ENCODE measurements around the gene GART.

The GART gene

GRCh38 chr21:33568448-33568847, 26.5 kb upstream of the GART start:
- Histone ChIP-seq H3K27ac (ENCODE audit: low read depth, low read length, severe bottlenecking) (no peak overlapping the region), H3K36me3 (ENCODE audit: control insufficient read depth, insufficient read depth, low read length) (peaks cover 63% of the 10 kb centered on the region), H3K4me1 (ENCODE audit: control insufficient read depth, insufficient read depth, low read length, poor library complexity, severe bottlenecking) (no peaks in the 10 kb centered on the region), H3K4me3 (ENCODE audit: extremely low read depth, insufficient read depth, low read length, poor library complexity, severe bottlenecking) (no peak overlapping the region), H3K9me3 (ENCODE audit: control insufficient read depth, low read length) (no peaks in the 10 kb centered on the region)
- no CpG with 5 or more reads among the region's 2 CpGs for WGBS, 2 experiments (ENCODE audit: insufficient coverage in 2 of 2)

GRCh38 chr21:33567914-33568313, 26.0 kb upstream of the GART start:
- 88 to 97% methylated on average over 6 of the region's 6 CpGs for WGBS, 2 experiments (ENCODE audit: insufficient coverage in 2 of 2)
- H3K27ac ChIP-seq (ENCODE audit: low read depth, low read length, severe bottlenecking): no peak overlapping the region
- no peak overlapping the region for H3K4me3 ChIP-seq (ENCODE audit: extremely low read depth, insufficient read depth, low read length, poor library complexity, severe bottlenecking)
- peaks cover 58% of the 10 kb centered on the region for H3K36me3 ChIP-seq (ENCODE audit: control insufficient read depth, insufficient read depth, low read length)
- H3K9me3 ChIP-seq (ENCODE audit: control insufficient read depth, low read length): no peaks in the 10 kb centered on the region
- H3K4me1 ChIP-seq (ENCODE audit: control insufficient read depth, insufficient read depth, low read length, poor library complexity, severe bottlenecking): no peaks in the 10 kb centered on the region

- WGBS, 2 experiments (ENCODE audit: insufficient coverage in 2 of 2): 100% methylated on average over 1 of the region's 2 CpGs; no CpG with 5 or more reads in 1 of the 2 experiments
- H3K9me3 ChIP-seq (ENCODE audit: control insufficient read depth, low read length): no peaks in the 10 kb centered on the region
- H3K36me3 ChIP-seq (ENCODE audit: control insufficient read depth, insufficient read depth, low read length): peaks cover 51% of the 10 kb centered on the region
These were observed 24.6 kb upstream of the GART start for GRCh38 chr21:33566514-33566913.

GRCh38 chr21:33562389-33562788, 20.5 kb upstream of the GART start:
- WGBS, 2 experiments (ENCODE audit: insufficient coverage in 2 of 2): 100% methylated on average over 1 of the region's 2 CpGs; no CpG with 5 or more reads in 1 of the 2 experiments
- H3K4me3 ChIP-seq (ENCODE audit: extremely low read depth, insufficient read depth, low read length, poor library complexity, severe bottlenecking): no peak overlapping the region
- peaks cover 55% of the 10 kb centered on the region for H3K36me3 ChIP-seq (ENCODE audit: control insufficient read depth, insufficient read depth, low read length)

More at GRCh38 chr21:33566514-33566913, 24.6 kb upstream of the GART start:
- Histone ChIP-seq H3K27ac (ENCODE audit: low read depth, low read length, severe bottlenecking) (no peak overlapping the region), H3K4me1 (ENCODE audit: control insufficient read depth, insufficient read depth, low read length, poor library complexity, severe bottlenecking) (no peaks in the 10 kb centered on the region), H3K4me3 (ENCODE audit: extremely low read depth, insufficient read depth, low read length, poor library complexity, severe bottlenecking) (no peak overlapping the region)

GRCh38 chr21:33561373-33561772, 19.5 kb upstream of the GART start:
- H3K9me3 ChIP-seq (ENCODE audit: control insufficient read depth, low read length): no peaks in the 10 kb centered on the region
- H3K4me3 ChIP-seq (ENCODE audit: extremely low read depth, insufficient read depth, low read length, poor library complexity, severe bottlenecking): no peak overlapping the region
- WGBS, 2 experiments (ENCODE audit: insufficient coverage in 2 of 2): no CpG with 5 or more reads among the region's 2 CpGs
- H3K36me3 ChIP-seq (ENCODE audit: control insufficient read depth, insufficient read depth, low read length): peaks cover 61% of the 10 kb centered on the region
- H3K4me1 ChIP-seq (ENCODE audit: control insufficient read depth, insufficient read depth, low read length, poor library complexity, severe bottlenecking): no peaks in the 10 kb centered on the region
- H3K27ac ChIP-seq (ENCODE audit: low read depth, low read length, severe bottlenecking): no peak overlapping the region

More at GRCh38 chr21:33562389-33562788, 20.5 kb upstream of the GART start:
- no peak overlapping the region for H3K27ac ChIP-seq (ENCODE audit: low read depth, low read length, severe bottlenecking)
- no peaks in the 10 kb centered on the region for H3K9me3 ChIP-seq (ENCODE audit: control insufficient read depth, low read length)
- no peaks in the 10 kb centered on the region for H3K4me1 ChIP-seq (ENCODE audit: control insufficient read depth, insufficient read depth, low read length, poor library complexity, severe bottlenecking)

GRCh38 chr21:33560965-33561364, 19.0 kb upstream of the GART start:
- Histone ChIP-seq H3K4me3 (ENCODE audit: extremely low read depth, insufficient read depth, low read length, poor library complexity, severe bottlenecking) (no peak overlapping the region), H3K36me3 (ENCODE audit: control insufficient read depth, insufficient read depth, low read length) (peaks cover 65% of the 10 kb centered on the region)

GRCh38 chr21:33559813-33560212, 17.9 kb upstream of the GART start:
- H3K9me3 ChIP-seq (ENCODE audit: control insufficient read depth, low read length): no peaks in the 10 kb centered on the region
- WGBS, 2 experiments (ENCODE audit: insufficient coverage in 2 of 2): 97 to 100% methylated on average over 5 to 10 of the region's 10 CpGs
- no peak overlapping the region for H3K4me3 ChIP-seq (ENCODE audit: extremely low read depth, insufficient read depth, low read length, poor library complexity, severe bottlenecking)
- H3K36me3 ChIP-seq (ENCODE audit: control insufficient read depth, insufficient read depth, low read length): peaks cover 66% of the 10 kb centered on the region
- H3K4me1 ChIP-seq (ENCODE audit: control insufficient read depth, insufficient read depth, low read length, poor library complexity, severe bottlenecking): no peaks in the 10 kb centered on the region
- no peak overlapping the region for H3K27ac ChIP-seq (ENCODE audit: low read depth, low read length, severe bottlenecking)

More at GRCh38 chr21:33560965-33561364, 19.0 kb upstream of the GART start:
- Histone ChIP-seq H3K27ac (ENCODE audit: low read depth, low read length, severe bottlenecking) (no peak overlapping the region), H3K9me3 (ENCODE audit: control insufficient read depth, low read length) (no peaks in the 10 kb centered on the region), H3K4me1 (ENCODE audit: control insufficient read depth, insufficient read depth, low read length, poor library complexity, severe bottlenecking) (no peaks in the 10 kb centered on the region)

- WGBS, 2 experiments (ENCODE audit: insufficient coverage in 2 of 2): no CpG with 5 or more reads among the region's 4 CpGs
- Histone ChIP-seq H3K4me3 (ENCODE audit: extremely low read depth, insufficient read depth, low read length, poor library complexity, severe bottlenecking) (no peak overlapping the region), H3K4me1 (ENCODE audit: control insufficient read depth, insufficient read depth, low read length, poor library complexity, severe bottlenecking) (no peaks in the 10 kb centered on the region), H3K9me3 (ENCODE audit: control insufficient read depth, low read length) (no peaks in the 10 kb centered on the region), H3K36me3 (ENCODE audit: control insufficient read depth, insufficient read depth, low read length) (peaks cover 67% of the 10 kb centered on the region), H3K27ac (ENCODE audit: low read depth, low read length, severe bottlenecking) (no peak overlapping the region)
These were observed 17.0 kb upstream of the GART start for GRCh38 chr21:33558777-33559421.

GRCh38 chr21:33557447-33557846, 15.5 kb upstream of the GART start:
- no peaks in the 10 kb centered on the region for H3K9me3 ChIP-seq (ENCODE audit: control insufficient read depth, low read length)
- H3K4me3 ChIP-seq (ENCODE audit: extremely low read depth, insufficient read depth, low read length, poor library complexity, severe bottlenecking): no peak overlapping the region
- no peaks in the 10 kb centered on the region for H3K4me1 ChIP-seq (ENCODE audit: control insufficient read depth, insufficient read depth, low read length, poor library complexity, severe bottlenecking)
- 97 to 99% methylated on average over 15 of the region's 19 CpGs for WGBS, 2 experiments (ENCODE audit: insufficient coverage in 2 of 2)
- no peak overlapping the region for H3K27ac ChIP-seq (ENCODE audit: low read depth, low read length, severe bottlenecking)
- H3K36me3 ChIP-seq (ENCODE audit: control insufficient read depth, insufficient read depth, low read length): peaks cover 80% of the 10 kb centered on the region

GRCh38 chr21:33554982-33555344, 13.0 kb upstream of the GART start:
- no peak overlapping the region for H3K27ac ChIP-seq (ENCODE audit: low read depth, low read length, severe bottlenecking)
- no peak overlapping the region for H3K4me3 ChIP-seq (ENCODE audit: extremely low read depth, insufficient read depth, low read length, poor library complexity, severe bottlenecking)
- peaks cover 90% of the 10 kb centered on the region for H3K36me3 ChIP-seq (ENCODE audit: control insufficient read depth, insufficient read depth, low read length)
- no peaks in the 10 kb centered on the region for H3K9me3 ChIP-seq (ENCODE audit: control insufficient read depth, low read length)
- 94 to 97% methylated on average over 12 to 29 of the region's 32 CpGs for WGBS, 2 experiments (ENCODE audit: insufficient coverage in 2 of 2)
- no peaks in the 10 kb centered on the region for H3K4me1 ChIP-seq (ENCODE audit: control insufficient read depth, insufficient read depth, low read length, poor library complexity, severe bottlenecking)

- no peaks in the 10 kb centered on the region for H3K4me1 ChIP-seq (ENCODE audit: control insufficient read depth, insufficient read depth, low read length, poor library complexity, severe bottlenecking)
- WGBS, 2 experiments (ENCODE audit: insufficient coverage in 2 of 2): 94 to 98% methylated on average over 18 of the region's 18 CpGs
- H3K9me3 ChIP-seq (ENCODE audit: control insufficient read depth, low read length): no peaks in the 10 kb centered on the region
- H3K4me3 ChIP-seq (ENCODE audit: extremely low read depth, insufficient read depth, low read length, poor library complexity, severe bottlenecking): no peak overlapping the region
- H3K27ac ChIP-seq (ENCODE audit: low read depth, low read length, severe bottlenecking): no peak overlapping the region
- peaks cover 90% of the 10 kb centered on the region for H3K36me3 ChIP-seq (ENCODE audit: control insufficient read depth, insufficient read depth, low read length)
These were observed 12.5 kb upstream of the GART start for GRCh38 chr21:33554236-33554981.

Data from mesodermal cell (in vitro differentiated cells).